AG04450 (cell line): ENCODE data around the gene FBXW8. TPM values are rescaled to one million over a fixed set of nuclear protein-coding genes. Genes with fewer than 3 reads are reported as not detected.

Experiments used
- CTCF ChIA-PET: fragments of 300-600, 350-600 bp; formaldehyde crosslinking; extraction: SDS; loops from one replicate; lab custom pipeline; 2022; ENCODE audit warnings: antibody characterized with exemption, inconsistent platforms; lab: Charles Lee
- POLR2A ChIA-PET: fragments of 350-600 bp; formaldehyde crosslinking; extraction: SDS; loops from one replicate; lab custom pipeline; 2021; ENCODE audit warnings: antibody characterized with exemption, inconsistent platforms; lab: Yijun Ruan, JAX
- DNase-seq: peaks from one replicate; pipeline ENCODE4 v3.0.0-alpha.2; 2011; ENCODE audit warnings: low read depth, low spot score
- H3K27ac ChIP-seq: one replicate; pipeline ENCODE4 v1.5.1; 2012; ENCODE audit warnings: low read depth, low read length, control low read depth
- H3K27me3 ChIP-seq: one replicate; pipeline ENCODE4 v1.6.0; 2012; ENCODE audit warnings: low read length; ENCODE audit not compliant: control insufficient read depth, insufficient read depth
- H3K4me3 ChIP-seq: 2 replicates; pipeline ENCODE4 v1.5.1; 2011; ENCODE audit warnings: mild to moderate bottlenecking, low read depth, low read length, control low read depth
- H3K9me3 ChIP-seq: 2 replicates; pipeline ENCODE4 v1.5.1; 2012; ENCODE audit warnings: low read length; ENCODE audit not compliant: control insufficient read depth, insufficient read depth
- polyA plus RNA-seq: library from polyadenylated mRNA; depleted of rRNA; stranded (reverse); fragments of >200 nt; gene quantifications from 2 replicates; pipeline ENCODE4 v1.2.3, GENCODE V29; 2011
- TF ChIP-seq, protein P1 (sequence below): IDR thresholded peaks from 2 replicates; pipeline ENCODE4 v1.5.1; 2011; ENCODE audit warnings: low read depth, low read length, control low read depth, inconsistent platforms

The FBXW8 gene
- polyA plus RNA-seq, 1 experiment, result 23.0 TPM

DNA sequence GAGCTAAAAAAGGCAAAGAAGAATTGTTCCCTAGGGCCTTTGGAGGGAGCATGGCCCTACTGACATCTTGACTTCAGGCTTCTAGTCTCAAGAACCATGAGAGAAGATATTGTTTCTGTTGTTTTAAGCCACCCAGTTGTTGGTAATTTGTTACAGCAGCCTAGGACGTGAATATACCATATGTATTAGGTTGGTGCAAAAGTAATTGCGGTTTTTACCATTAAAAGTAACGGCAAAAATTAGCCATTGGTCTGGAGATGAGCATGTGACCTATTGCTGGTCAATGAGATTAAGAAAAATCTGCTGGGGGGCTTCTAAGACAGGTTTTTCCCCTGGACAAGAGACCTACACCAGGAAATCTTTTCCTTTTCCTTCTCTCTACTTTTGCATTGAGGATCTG, 19.7 kb upstream of the FBXW8 start:
- no peak overlapping the region for H3K27ac ChIP-seq
- H3K4me3 ChIP-seq, result no peak overlapping the region
- ChIA-PET POLR2A (interaction anchor here (0.6 kb wide), 1 partner anchor 604 kb away, joined by 3 read pairs; no protein-coding TSS in a partner anchor), CTCF (no interaction called here)
- no peak for DNase-seq
- H3K27me3 ChIP-seq, result peaks cover 7% of the 10 kb centered on the region
- TF ChIP-seq, protein P1, sequence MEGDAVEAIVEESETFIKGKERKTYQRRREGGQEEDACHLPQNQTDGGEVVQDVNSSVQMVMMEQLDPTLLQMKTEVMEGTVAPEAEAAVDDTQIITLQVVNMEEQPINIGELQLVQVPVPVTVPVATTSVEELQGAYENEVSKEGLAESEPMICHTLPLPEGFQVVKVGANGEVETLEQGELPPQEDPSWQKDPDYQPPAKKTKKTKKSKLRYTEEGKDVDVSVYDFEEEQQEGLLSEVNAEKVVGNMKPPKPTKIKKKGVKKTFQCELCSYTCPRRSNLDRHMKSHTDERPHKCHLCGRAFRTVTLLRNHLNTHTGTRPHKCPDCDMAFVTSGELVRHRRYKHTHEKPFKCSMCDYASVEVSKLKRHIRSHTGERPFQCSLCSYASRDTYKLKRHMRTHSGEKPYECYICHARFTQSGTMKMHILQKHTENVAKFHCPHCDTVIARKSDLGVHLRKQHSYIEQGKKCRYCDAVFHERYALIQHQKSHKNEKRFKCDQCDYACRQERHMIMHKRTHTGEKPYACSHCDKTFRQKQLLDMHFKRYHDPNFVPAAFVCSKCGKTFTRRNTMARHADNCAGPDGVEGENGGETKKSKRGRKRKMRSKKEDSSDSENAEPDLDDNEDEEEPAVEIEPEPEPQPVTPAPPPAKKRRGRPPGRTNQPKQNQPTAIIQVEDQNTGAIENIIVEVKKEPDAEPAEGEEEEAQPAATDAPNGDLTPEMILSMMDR, result no peak
- H3K9me3 ChIP-seq, result no peaks in the 10 kb centered on the region

DNA sequence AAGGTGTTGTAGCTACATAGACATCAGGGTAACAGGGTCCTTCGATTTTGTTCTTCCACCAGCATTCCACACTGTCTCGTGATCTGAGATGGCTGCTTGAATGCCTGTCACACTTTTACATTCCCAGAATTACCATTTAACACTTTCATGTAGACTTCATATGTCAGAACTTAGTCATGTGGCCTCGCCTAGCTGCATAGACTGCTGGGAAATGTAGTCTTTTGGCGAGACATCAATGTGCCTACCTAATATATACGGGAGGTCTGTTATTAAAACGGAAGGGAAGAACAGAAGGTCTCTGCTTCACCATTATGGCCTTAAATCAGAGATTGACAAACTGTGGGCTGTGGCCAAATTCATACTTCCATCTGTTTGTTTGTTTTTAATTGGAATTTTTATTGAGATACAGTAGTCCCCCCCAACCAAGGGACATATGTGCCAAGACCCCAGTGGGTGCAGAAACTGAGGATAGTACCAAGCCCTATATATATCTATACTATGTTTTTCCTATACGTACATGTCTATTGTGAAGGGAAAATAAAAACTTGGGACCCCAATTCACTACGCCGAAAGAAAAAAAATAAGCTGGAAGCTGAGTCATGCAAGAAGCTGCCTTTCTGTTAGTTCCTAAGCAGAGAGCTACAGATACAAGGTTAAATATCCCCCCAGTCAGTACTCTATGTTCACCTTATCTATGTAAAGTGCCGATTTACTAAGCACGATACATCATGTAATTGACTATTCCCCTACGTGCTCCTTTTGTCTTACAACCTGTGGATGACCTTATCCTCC, 18.2 kb upstream of the FBXW8 start:
- CTCF ChIA-PET, result interaction anchor here (0.6 kb wide), 1 partner anchor 213 kb away, joined by 5 read pairs; no protein-coding TSS in a partner anchor
- Histone ChIP-seq H3K4me3 (no peak overlapping the region), H3K9me3 (no peaks in the 10 kb centered on the region), H3K27me3 (peaks cover 7% of the 10 kb centered on the region), H3K27ac (no peak overlapping the region)
- POLR2A ChIA-PET, result no interaction called here
- TF ChIP-seq, protein P1, result no peak
- DNase-seq, result no peak

DNA sequence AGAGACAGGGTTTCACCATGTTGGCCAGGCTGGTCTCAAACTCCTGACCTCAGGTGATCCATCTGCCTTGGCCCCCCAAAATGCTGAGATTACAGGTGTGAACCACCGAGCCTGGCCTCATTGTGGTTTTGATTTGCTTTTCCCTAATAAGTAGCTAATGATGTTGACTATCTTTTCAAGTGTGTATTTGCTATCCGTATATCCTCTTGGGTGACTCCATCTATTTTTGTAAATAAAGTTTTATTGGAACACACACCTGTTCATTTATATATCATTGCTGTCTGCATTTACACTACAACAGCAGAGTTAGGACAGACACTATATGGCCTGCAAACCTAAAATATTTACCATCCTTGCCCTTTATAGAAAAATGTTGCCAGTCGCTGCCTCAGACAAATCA, 15.8 kb upstream of the FBXW8 start:
- no peak for DNase-seq
- ChIA-PET CTCF (interaction anchor here (1.6 kb wide), 1 partner anchor 13 kb away, joined by 4 read pairs; no protein-coding TSS in a partner anchor), POLR2A (no interaction called here)
- Histone ChIP-seq H3K27me3 (peaks cover 7% of the 10 kb centered on the region), H3K4me3 (no peak overlapping the region), H3K9me3 (no peaks in the 10 kb centered on the region), H3K27ac (no peak overlapping the region)
- TF ChIP-seq, protein P1, result no peak

DNA sequence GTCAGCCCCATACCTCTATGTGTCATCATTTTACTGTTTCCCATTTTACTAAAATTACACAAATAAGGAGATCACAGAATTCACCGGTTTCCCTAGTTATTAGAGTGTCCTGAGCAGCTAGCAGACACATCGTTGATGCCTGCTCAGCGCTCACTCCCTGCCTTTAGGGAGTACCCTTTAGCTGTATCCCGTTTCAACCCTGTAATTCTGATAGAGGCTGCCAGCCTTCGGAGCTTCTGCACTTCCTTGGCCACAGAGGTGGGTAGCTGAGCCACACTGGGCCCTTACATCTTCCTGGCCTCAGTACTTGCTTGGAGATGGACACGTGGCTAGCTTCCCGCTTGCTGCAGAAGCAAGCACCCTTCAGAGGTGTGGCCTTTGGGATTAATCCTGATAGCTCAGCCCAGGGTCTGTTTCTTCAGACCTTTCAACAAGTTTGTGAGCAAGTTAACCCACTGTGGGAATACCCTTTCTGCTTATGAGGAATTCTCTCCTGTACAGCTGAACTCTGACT, 14.3 kb upstream of the FBXW8 start:
- TF ChIP-seq, protein P1, result no peak
- POLR2A ChIA-PET, result no interaction called here
- Histone ChIP-seq H3K4me3 (no peak overlapping the region), H3K9me3 (no peaks in the 10 kb centered on the region), H3K27me3 (peaks cover 4% of the 10 kb centered on the region), H3K27ac (no peak overlapping the region)
- no peak for DNase-seq
- CTCF ChIA-PET, result no interaction called here

DNA sequence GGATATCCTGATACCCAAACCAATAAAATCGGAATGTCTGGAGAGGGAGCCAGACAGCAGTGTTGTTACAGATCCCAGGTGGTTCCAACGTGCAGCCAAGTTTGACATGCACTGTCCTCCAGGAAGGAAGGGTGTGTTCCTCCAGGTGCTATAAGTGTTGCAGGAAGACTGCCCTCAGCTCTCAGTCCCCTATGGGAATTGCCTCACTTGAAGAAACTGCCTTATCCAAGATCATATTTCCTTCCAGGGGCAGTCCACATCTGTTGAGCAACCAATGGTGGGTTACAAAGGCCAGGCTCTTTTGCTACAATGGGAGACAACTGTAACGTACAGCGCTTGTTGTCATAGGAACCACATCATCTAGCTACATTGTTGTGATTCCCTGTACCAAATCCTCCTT, 13.3 kb upstream of the FBXW8 start:
- POLR2A ChIA-PET, result no interaction called here
- no peak for DNase-seq

More for the DNA sequence above, 13.3 kb upstream of the FBXW8 start:
- CTCF ChIA-PET, result no interaction called here
- H3K4me3 ChIP-seq, result no peak overlapping the region
- no peak overlapping the region for H3K27ac ChIP-seq
- H3K9me3 ChIP-seq, result no peaks in the 10 kb centered on the region
- TF ChIP-seq, protein P1, result no peak
- peaks cover 4% of the 10 kb centered on the region for H3K27me3 ChIP-seq
